Gastroesophageal sphincter (tissue), 4 donors: ENCODE measurements around the gene AFG3L2. TPM values are rescaled to one million over a fixed set of nuclear protein-coding genes. Genes with fewer than 3 reads are reported as not detected.

Experiments
- ATAC-seq: fragments of 150-250 bp; one replicate; pipeline ENCODE4 v1.9.1; 2016; ENCODE audit warnings: mild to moderate bottlenecking, moderate library complexity
- H3K27ac ChIP-seq, 4 donors: fragments of 200-600 bp; sonication (generic) in 3 of 4; 1 replicate in 3 of 4; 2 replicates in 1 of 4; pipeline ENCODE4 v1.5.1; 2016 to 2019
- H3K27me3 ChIP-seq: fragments of 200-600 bp; sonication (generic); one replicate; pipeline ENCODE4 v1.5.1; 2019
- H3K36me3 ChIP-seq, 2 donors: fragments of 200-600 bp; sonication (generic); one replicate each; pipeline ENCODE4 v1.5.1; 2019; ENCODE audit warnings: control low read depth in 1 of 2
- H3K4me1 ChIP-seq, 3 donors: fragments of 200-600 bp; sonication (generic); 1 replicate in 2 of 3; 2 replicates in 1 of 3; pipeline ENCODE4 v1.5.1; 2016 to 2019; ENCODE audit warnings: control low read depth in 2 of 3
- H3K4me3 ChIP-seq, 2 donors: fragments of 200-600 bp; sonication (generic); one replicate each; pipeline ENCODE4 v1.5.1; 2019; ENCODE audit warnings: mild to moderate bottlenecking in 1 of 2, moderate library complexity in 1 of 2
- H3K9me3 ChIP-seq, 3 donors: fragments of 200-600 bp; sonication (generic); one replicate each; pipeline ENCODE4 v1.5.1; 2017 to 2019; ENCODE audit warnings: control low read depth in 2 of 3
- CTCF ChIP-seq, 4 experiments: fragments of 200-600 bp in 2 of 4; fragments of 450-650 bp in 2 of 4; sonication (generic) in 1 of 4; IDR thresholded peaks; one replicate each; pipeline ENCODE4 v1.5.1; 2017 to 2019; ENCODE audit warnings: antibody characterized with exemption in 4 of 4, mild to moderate bottlenecking in 2 of 4, moderate library complexity in 2 of 4
- EP300 ChIP-seq: sonication (generic); formaldehyde crosslinking; IDR thresholded peaks from one replicate; pipeline ENCODE4 v1.6.1; 2017; ENCODE audit warnings: antibody characterized with exemption, mild to moderate bottlenecking
- POLR2A ChIP-seq, 2 donors: fragments of 450-650 bp; IDR thresholded peaks; one replicate each; pipeline ENCODE4 v1.6.1; 2017; ENCODE audit warnings: antibody characterized with exemption in 2 of 2, mild to moderate bottlenecking in 2 of 2, moderate library complexity in 1 of 2
- POLR2AphosphoS5 ChIP-seq: sonication (generic); formaldehyde crosslinking; IDR thresholded peaks from one replicate; pipeline ENCODE4 v1.6.1; 2017; ENCODE audit warnings: antibody characterized with exemption
- WGBS, 2 donors: methylation state at CpG; one replicate each; pipeline ENCODE4 v1.1.5; 2018; ENCODE audit warnings: low coverage in 1 of 2; 5-methylcytosine and 5-hydroxymethylcytosine counted together
- total RNA-seq, 4 donors: library from RNA; depleted of rRNA; stranded (reverse); fragments of >200 nt; gene quantifications; one replicate each; pipeline ENCODE4 v1.1.0, GENCODE V29; 2016

Gene AFG3L2
- total RNA-seq, 4 donors from 2014 or later = 38.4 to 52.9 (median 40.8) TPM

GRCh38 chr18:12307701-12308385 is 69.2 kb downstream of the AFG3L2 start, which contains the start of gene TUBB6:
TUBB6 (plus strand) TSS chr18:12308241; CDS start chr18:12308293, 52 bp downstream.
- Histone ChIP-seq H3K27ac (peak within 1 kb of the TSS; percentile 89 to 100 (median 98)), H3K27me3 (no peaks in the 10 kb centered on the region), H3K36me3 (peaks cover 0 to 23% of the 10 kb centered on the region in 2 donors), H3K4me1 (peaks cover 0 to 64% (median 6%) of the 10 kb centered on the region in 3 donors), H3K9me3 (peaks cover 0 to 8% (median 0%) of the 10 kb centered on the region in 3 donors), H3K4me3 (peak within 1 kb of the TSS; percentile 67 to 98)
- WGBS, 2 donors = no CpG with 5 or more reads among the region's 88 CpGs
- TF ChIP-seq POLR2A (IDR thresholded peaks at IDR 0.05) (peak; percentile 82), EP300 (no peak), POLR2AphosphoS5 (peak; percentile 96), CTCF (IDR thresholded peaks at IDR 0.05) (peak in 3 of 4 experiments; percentile 22 to 30 (median 30))
- ATAC-seq = peak; percentile 82

- ATAC-seq = peak; percentile 44
- Histone ChIP-seq H3K9me3 (peaks cover 0 to 2% (median 0%) of the 10 kb centered on the region in 3 donors), H3K27me3 (no peaks in the 10 kb centered on the region), H3K36me3 (peaks cover 0 to 17% of the 10 kb centered on the region in 2 donors), H3K27ac (peak overlapping the region; percentile 89 to 100 (median 98)), H3K4me3 (peak overlapping the region; percentile 67 to 98), H3K4me1 (peaks cover 0 to 64% (median 6%) of the 10 kb centered on the region in 3 donors)
- 20 to 30% methylated on average over 5 to 8 of the region's 39 CpGs for WGBS, 2 donors
- TF ChIP-seq POLR2A (IDR thresholded peaks at IDR 0.05) (no peak), POLR2AphosphoS5 (peak; percentile 37)
Observed at GRCh38 chr18:12306752-12307700, 70.0 kb downstream of the AFG3L2 start.

GRCh38 chr18:12305930-12306629 is 70.9 kb downstream of the AFG3L2 start:
- Histone ChIP-seq H3K27me3 (no peaks in the 10 kb centered on the region), H3K4me1 (peaks cover 0 to 59% (median 6%) of the 10 kb centered on the region in 3 donors), H3K4me3 (peak overlapping the region in 1 of 2 donors; percentile 98), H3K27ac (peak overlapping the region in 3 of 4 donors; percentile 96 to 100 (median 99)), H3K9me3 (no peaks in the 10 kb centered on the region), H3K36me3 (peaks cover 0 to 7% of the 10 kb centered on the region in 2 donors)
- TF ChIP-seq CTCF (IDR thresholded peaks at IDR 0.05) (no peak), POLR2A (IDR thresholded peaks at IDR 0.05) (no peak), POLR2AphosphoS5 (no peak), EP300 (no peak)
- no peak for ATAC-seq
- WGBS, 2 donors = 56 to 65% methylated on average over 5 to 17 of the region's 25 CpGs

- H3K9me3 ChIP-seq = no peaks in the 10 kb centered on the region
- WGBS, 2 donors = 67 to 77% methylated on average over 6 to 9 of the region's 12 CpGs
- H3K36me3 ChIP-seq = no peaks in the 10 kb centered on the region
- TF ChIP-seq CTCF (IDR thresholded peaks at IDR 0.05) = no peak
- TF ChIP-seq POLR2AphosphoS5 = no peak
- no peak for TF ChIP-seq POLR2A (IDR thresholded peaks at IDR 0.05)
- no peak for TF ChIP-seq EP300
- H3K27ac ChIP-seq = peak overlapping the region in 3 of 4 donors; percentile 48 to 57 (median 54)
- H3K4me3 ChIP-seq = no peak overlapping the region
- ATAC-seq = no peak
- no peaks in the 10 kb centered on the region for H3K27me3 ChIP-seq
- H3K4me1 ChIP-seq = peaks cover 0 to 50% (median 6%) of the 10 kb centered on the region in 3 donors
Observed at GRCh38 chr18:12305211-12305610, 71.8 kb downstream of the AFG3L2 start.
